Measurements from ENCODE around the gene CPO. TPM values are rescaled to one million over a fixed set of nuclear protein-coding genes. Genes with fewer than 3 reads are reported as not detected.

The CPO gene
- total RNA-seq, 4 donors from 2014 or later: not detected

GRCh38 chr2:206988884-206989283 is 49.6 kb downstream of the CPO start:
- Histone ChIP-seq H3K36me3 (no peaks in the 10 kb centered on the region), H3K27ac (no peak overlapping the region), H3K27me3 (no peaks in the 10 kb centered on the region), H3K4me1 (peaks cover 0 to 2% (median 0%) of the 10 kb centered on the region in 4 donors), H3K4me3 (no peak overlapping the region), H3K9me3 (no peaks in the 10 kb centered on the region)
- intact Hi-C loops (cut with DNase I; ENCODE audit: low total_unique reads): no loop called here
- in situ Hi-C loops (cut with MboI; ENCODE audit: low pct_ligation_motif_present in 1 of 4, low pct_unique_long_range_greater_than_20kb in 1 of 4, low sequenced_read_pairs in 3 of 4): loop anchor here in 2 of 4 donors (10.0 to 25.0 kb wide), 2 partner anchors 302 to 486 kb away; no protein-coding TSS in a partner anchor
- TF ChIP-seq POLR2A (IDR thresholded peaks at IDR 0.05): no peak
- no peak for TF ChIP-seq EP300 (IDR thresholded peaks at IDR 0.05; ENCODE audit: low read depth)
- TF ChIP-seq CTCF (IDR thresholded peaks at IDR 0.05): no peak
- TF ChIP-seq POLR2AphosphoS5 (IDR thresholded peaks at IDR 0.05): no peak
- no peak for DNase-seq
- WGBS, 2 donors (ENCODE audit: low coverage in 1 of 2): 78 to 89% methylated on average over 1 of the region's 1 CpG

GRCh38 chr2:206989311-206989710 is 50.0 kb downstream of the CPO start:
- no peaks in the 10 kb centered on the region for H3K4me1 ChIP-seq
- H3K27me3 ChIP-seq: no peaks in the 10 kb centered on the region
- DNase-seq: peak; percentile 14
- intact Hi-C loops (cut with DNase I; ENCODE audit: low total_unique reads) (no loop called here), in situ Hi-C loops (cut with MboI; ENCODE audit: low pct_ligation_motif_present in 1 of 4, low pct_unique_long_range_greater_than_20kb in 1 of 4, low sequenced_read_pairs in 3 of 4) (loop anchor here in 2 of 4 donors (10.0 to 25.0 kb wide), 2 partner anchors 302 to 485 kb away; no protein-coding TSS in a partner anchor)
- H3K9me3 ChIP-seq: no peaks in the 10 kb centered on the region
- no peak overlapping the region for H3K4me3 ChIP-seq
- no peaks in the 10 kb centered on the region for H3K36me3 ChIP-seq
- no peak for TF ChIP-seq POLR2A (IDR thresholded peaks at IDR 0.05)
- TF ChIP-seq EP300 (IDR thresholded peaks at IDR 0.05; ENCODE audit: low read depth): no peak
- TF ChIP-seq POLR2AphosphoS5 (IDR thresholded peaks at IDR 0.05): no peak
- peak; percentile 39 to 68 (median 57) for TF ChIP-seq CTCF (IDR thresholded peaks at IDR 0.05)
- 20 to 29% methylated on average over 4 to 6 of the region's 6 CpGs for WGBS, 2 donors (ENCODE audit: low coverage in 1 of 2)
- H3K27ac ChIP-seq: no peak overlapping the region

- 46 to 47% methylated on average over 4 of the region's 4 CpGs for WGBS, 2 donors (ENCODE audit: low coverage in 1 of 2)
- no peaks in the 10 kb centered on the region for H3K27me3 ChIP-seq
Observed at GRCh38 chr2:206990360-206990759, 51.0 kb downstream of the CPO start.

GRCh38 chr2:206991070-206991469 is 51.8 kb downstream of the CPO start:
- Histone ChIP-seq H3K4me3 (no peak overlapping the region), H3K27ac (no peak overlapping the region), H3K36me3 (no peaks in the 10 kb centered on the region), H3K27me3 (no peaks in the 10 kb centered on the region), H3K9me3 (no peaks in the 10 kb centered on the region), H3K4me1 (no peaks in the 10 kb centered on the region)
- TF ChIP-seq POLR2AphosphoS5 (IDR thresholded peaks at IDR 0.05) (no peak), POLR2A (IDR thresholded peaks at IDR 0.05) (no peak), EP300 (IDR thresholded peaks at IDR 0.05; ENCODE audit: low read depth) (no peak), CTCF (IDR thresholded peaks at IDR 0.05) (no peak)
- in situ Hi-C loops (cut with MboI; ENCODE audit: low pct_ligation_motif_present in 1 of 4, low pct_unique_long_range_greater_than_20kb in 1 of 4, low sequenced_read_pairs in 3 of 4): loop anchor here in 1 of 4 donors (25.0 kb wide), 1 partner anchor 304 kb away; no protein-coding TSS in a partner anchor
- intact Hi-C loops (cut with DNase I; ENCODE audit: low total_unique reads): no loop called here
- 68 to 75% methylated on average over 2 of the region's 2 CpGs for WGBS, 2 donors (ENCODE audit: low coverage in 1 of 2)
- no peak for DNase-seq

More at GRCh38 chr2:206990360-206990759, 51.0 kb downstream of the CPO start:
- Histone ChIP-seq H3K4me1 (no peaks in the 10 kb centered on the region), H3K9me3 (no peaks in the 10 kb centered on the region), H3K4me3 (no peak overlapping the region), H3K36me3 (no peaks in the 10 kb centered on the region), H3K27ac (no peak overlapping the region)
- intact Hi-C loops (cut with DNase I; ENCODE audit: low total_unique reads) (no loop called here), in situ Hi-C loops (cut with MboI; ENCODE audit: low pct_ligation_motif_present in 1 of 4, low pct_unique_long_range_greater_than_20kb in 1 of 4, low sequenced_read_pairs in 3 of 4) (loop anchor here in 1 of 4 donors (25.0 kb wide), 1 partner anchor 303 kb away; no protein-coding TSS in a partner anchor)
- TF ChIP-seq POLR2AphosphoS5 (IDR thresholded peaks at IDR 0.05) (no peak), POLR2A (IDR thresholded peaks at IDR 0.05) (no peak), CTCF (IDR thresholded peaks at IDR 0.05) (no peak), EP300 (IDR thresholded peaks at IDR 0.05; ENCODE audit: low read depth) (no peak)
- DNase-seq: no peak
